ENCODE results near the gene BBS4.

DNA sequence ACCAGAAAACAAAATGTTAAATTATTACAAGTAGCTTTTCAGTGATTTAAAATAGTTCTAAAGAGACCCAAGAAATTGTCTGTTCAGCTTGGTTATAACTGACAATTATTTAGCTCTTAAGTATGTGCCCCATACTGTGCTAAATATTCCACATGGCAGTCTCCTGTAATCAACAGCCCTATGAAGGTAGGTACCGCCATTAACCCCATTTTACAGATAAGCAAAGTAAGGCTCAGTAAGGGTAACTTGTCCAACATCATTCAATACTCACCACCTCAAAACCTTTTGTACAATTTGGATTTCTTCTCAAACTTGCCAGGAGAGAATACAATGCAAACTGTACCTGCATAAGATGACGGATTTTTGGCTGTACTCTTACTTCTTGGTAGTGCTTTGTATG lies 63.7 kb downstream of the BBS4 start:
- TF ChIP-seq FOXM1 (IDR thresholded peaks at IDR 0.05; ENCODE audit: borderline replicate concordance) (no peak), SP1 (IDR thresholded peaks at IDR 0.05) (no peak), FOXK2 (IDR thresholded peaks at IDR 0.05) (no peak), SUZ12 (IDR thresholded peaks at IDR 0.05) (no peak), ARNT (IDR thresholded peaks at IDR 0.05) (no peak), LEF1 (IDR thresholded peaks at IDR 0.05; ENCODE audit: borderline replicate concordance) (no peak), ELF4 (IDR thresholded peaks at IDR 0.05) (no peak), ZNF384 (IDR thresholded peaks at IDR 0.05) (no peak), FOXA1 (IDR thresholded peaks at IDR 0.05) (no peak), TARDBP (IDR thresholded peaks at IDR 0.05) (no peak), HDGF (IDR thresholded peaks at IDR 0.05; ENCODE audit: borderline replicate concordance) (no peak)
- TF ChIP-seq, protein P1, sequence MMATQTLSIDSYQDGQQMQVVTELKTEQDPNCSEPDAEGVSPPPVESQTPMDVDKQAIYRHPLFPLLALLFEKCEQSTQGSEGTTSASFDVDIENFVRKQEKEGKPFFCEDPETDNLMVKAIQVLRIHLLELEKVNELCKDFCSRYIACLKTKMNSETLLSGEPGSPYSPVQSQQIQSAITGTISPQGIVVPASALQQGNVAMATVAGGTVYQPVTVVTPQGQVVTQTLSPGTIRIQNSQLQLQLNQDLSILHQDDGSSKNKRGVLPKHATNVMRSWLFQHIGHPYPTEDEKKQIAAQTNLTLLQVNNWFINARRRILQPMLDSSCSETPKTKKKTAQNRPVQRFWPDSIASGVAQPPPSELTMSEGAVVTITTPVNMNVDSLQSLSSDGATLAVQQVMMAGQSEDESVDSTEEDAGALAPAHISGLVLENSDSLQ (IDR thresholded peaks at IDR 0.05) = no peak
